ENCODE results near the gene PHACTR3.

GRCh38 chr20:59830665-59831023, 226.3 kb downstream of the PHACTR3 start:
- no peak for TF ChIP-seq POLR2AphosphoS5 (IDR thresholded peaks at IDR 0.05; ENCODE audit: low read depth)
- TF ChIP-seq EZH2 (IDR thresholded peaks at IDR 0.05; ENCODE audit: low read depth, unreplicated experiment), result no peak
- no peak for TF ChIP-seq CTCF (conservative IDR thresholded peaks at IDR 0.05; ENCODE audit: low read depth in 2 of 2)
- TF ChIP-seq EZH2phosphoT487 (IDR thresholded peaks at IDR 0.05; ENCODE audit: unreplicated experiment), result no peak
- TF ChIP-seq REST (IDR thresholded peaks at IDR 0.05; ENCODE audit: unreplicated experiment), result no peak
- TF ChIP-seq ETS1 (IDR thresholded peaks at IDR 0.05), result no peak
- no peak for TF ChIP-seq CREB1 (CRISPR knock-in tag; IDR thresholded peaks at IDR 0.05; ENCODE audit: low read depth)
- TF ChIP-seq NANOG (IDR thresholded peaks at IDR 0.05; ENCODE audit: borderline replicate concordance), result no peak
- TF ChIP-seq JUNB (IDR thresholded peaks at IDR 0.05; ENCODE audit: unreplicated experiment), result no peak
- no peak for TF ChIP-seq ZNF114 (CRISPR knock-in tag; IDR thresholded peaks at IDR 0.05)
- TF ChIP-seq ZNF331 (CRISPR knock-in tag; IDR thresholded peaks at IDR 0.05; ENCODE audit: low read depth), result no peak
